Kidney epithelial cell (primary cell): ENCODE measurements around the gene HECTD1. TPM values are rescaled to one million over a fixed set of nuclear protein-coding genes. Genes with fewer than 3 reads are reported as not detected.
"Not testable (repeated sequence)": the region's sequence is repeated elsewhere in the genome, so short reads cannot be mapped to it uniquely, and the experiment has no call there.

Experiments used
- DNase-seq: peaks from one replicate; pipeline ENCODE4 v3.0.0-alpha.2; 2010; ENCODE audit warnings: low read depth
- H3K27me3 ChIP-seq: 2 replicates; pipeline ENCODE4 v1.6.0; 2011; ENCODE audit warnings: low read length; ENCODE audit not compliant: control insufficient read depth, insufficient read depth
- H3K36me3 ChIP-seq: 2 replicates; pipeline ENCODE4 v1.5.1; 2011; ENCODE audit warnings: low read length; ENCODE audit not compliant: control insufficient read depth, insufficient read depth
- H3K4me3 ChIP-seq: 2 replicates; pipeline ENCODE4 v1.5.1; 2011; ENCODE audit warnings: low read depth, mild to moderate bottlenecking, control low read depth, low read length
- CTCF ChIP-seq: IDR thresholded peaks from 2 replicates; pipeline ENCODE4 v1.5.1; 2011; ENCODE audit warnings: mild to moderate bottlenecking, moderate library complexity, low read length, control low read depth, inconsistent platforms; ENCODE audit not compliant: insufficient read depth, poor library complexity, severe bottlenecking
- total RNA-seq: library from RNA; depleted of rRNA; stranded (reverse); fragments of >200 nt; gene quantifications from 2 replicates; pipeline ENCODE4 v1.2.3, GENCODE V29; 2015

The HECTD1 gene
- total RNA-seq, 1 donor from 2014 or later, result 118 TPM

GRCh38 chr14:31092160-31092708, 115.4 kb downstream of the HECTD1 start:
- Histone ChIP-seq H3K4me3 (no peak overlapping the region), H3K27me3 (no peaks in the 10 kb centered on the region), H3K36me3 (no peaks in the 10 kb centered on the region)
- no peak for TF ChIP-seq CTCF
- DNase-seq, result no peak

GRCh38 chr14:31090883-31091764, 116.5 kb downstream of the HECTD1 start:
- no peak for TF ChIP-seq CTCF
- peak; percentile 67 for DNase-seq
- no peak overlapping the region for H3K4me3 ChIP-seq
- no peaks in the 10 kb centered on the region for H3K27me3 ChIP-seq
- no peaks in the 10 kb centered on the region for H3K36me3 ChIP-seq

- H3K4me3 ChIP-seq, H3K27me3 ChIP-seq, DNase-seq, H3K36me3 ChIP-seq: not testable (repeated sequence)
Observed at GRCh38 chr14:31086466-31086865, 121.1 kb downstream of the HECTD1 start.

GRCh38 chr14:31085027-31085426, 122.6 kb downstream of the HECTD1 start:
- Histone ChIP-seq H3K36me3 (no peaks in the 10 kb centered on the region), H3K27me3 (no peaks in the 10 kb centered on the region), H3K4me3 (no peak overlapping the region)
- no peak for DNase-seq
- no peak for TF ChIP-seq CTCF

GRCh38 chr14:31084385-31084784, 123.2 kb downstream of the HECTD1 start:
- H3K4me3 ChIP-seq, result no peak overlapping the region
- no peak for DNase-seq
- no peaks in the 10 kb centered on the region for H3K36me3 ChIP-seq
- no peak for TF ChIP-seq CTCF
- no peaks in the 10 kb centered on the region for H3K27me3 ChIP-seq

- TF ChIP-seq CTCF, result no peak
- Histone ChIP-seq H3K36me3 (no peaks in the 10 kb centered on the region), H3K27me3 (no peaks in the 10 kb centered on the region), H3K4me3 (no peak overlapping the region)
- DNase-seq, result no peak
Observed at GRCh38 chr14:31083781-31084180, 123.8 kb downstream of the HECTD1 start.
